AG08396 (cell line): ENCODE data around the gene DUS1L.

Experiments
- DNase-seq: peaks from one replicate; pipeline ENCODE4 v3.0.0; 2012; ENCODE audit warnings: low spot score, mixed read lengths

DUS1L gene

DNA sequence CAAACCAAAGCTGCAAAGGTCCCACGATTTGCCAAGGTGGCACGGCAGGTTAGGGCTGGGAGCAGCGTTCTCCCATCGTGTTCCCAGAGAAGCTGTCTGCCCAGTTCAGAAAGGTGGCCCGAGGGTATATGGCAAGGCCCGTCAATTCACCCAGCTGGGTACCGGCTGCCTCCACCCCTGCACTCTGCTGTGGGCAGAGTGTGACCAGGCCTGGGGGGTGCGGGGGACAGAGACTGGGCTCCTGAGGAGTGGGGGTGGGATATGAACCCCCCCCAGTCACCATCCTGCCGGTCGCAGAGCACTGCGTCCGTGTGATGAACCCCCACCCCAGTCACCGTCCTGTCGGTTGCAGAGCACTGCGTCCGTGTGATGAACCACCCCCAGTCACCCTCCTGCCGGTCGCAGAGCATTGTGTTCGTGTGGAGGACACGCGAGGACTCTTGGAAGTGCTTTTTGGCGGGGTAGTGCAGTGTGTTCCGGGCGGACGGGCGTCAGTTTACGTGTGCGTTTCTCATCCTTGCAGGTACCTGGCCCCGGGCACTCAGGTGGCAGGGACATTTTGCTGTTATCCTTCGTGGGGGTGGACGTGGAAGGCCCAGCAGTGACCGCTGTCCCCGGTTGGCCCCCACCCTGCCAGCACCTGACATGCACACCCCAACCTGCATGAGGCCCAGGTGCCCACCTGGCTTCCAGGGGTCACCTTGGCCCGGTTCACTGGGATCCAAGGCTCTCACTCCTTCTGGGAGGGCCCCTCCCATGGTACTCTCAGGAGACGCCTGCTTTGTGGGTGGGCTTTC is 35.1 kb upstream of the DUS1L start:
- no peak for DNase-seq

DNA sequence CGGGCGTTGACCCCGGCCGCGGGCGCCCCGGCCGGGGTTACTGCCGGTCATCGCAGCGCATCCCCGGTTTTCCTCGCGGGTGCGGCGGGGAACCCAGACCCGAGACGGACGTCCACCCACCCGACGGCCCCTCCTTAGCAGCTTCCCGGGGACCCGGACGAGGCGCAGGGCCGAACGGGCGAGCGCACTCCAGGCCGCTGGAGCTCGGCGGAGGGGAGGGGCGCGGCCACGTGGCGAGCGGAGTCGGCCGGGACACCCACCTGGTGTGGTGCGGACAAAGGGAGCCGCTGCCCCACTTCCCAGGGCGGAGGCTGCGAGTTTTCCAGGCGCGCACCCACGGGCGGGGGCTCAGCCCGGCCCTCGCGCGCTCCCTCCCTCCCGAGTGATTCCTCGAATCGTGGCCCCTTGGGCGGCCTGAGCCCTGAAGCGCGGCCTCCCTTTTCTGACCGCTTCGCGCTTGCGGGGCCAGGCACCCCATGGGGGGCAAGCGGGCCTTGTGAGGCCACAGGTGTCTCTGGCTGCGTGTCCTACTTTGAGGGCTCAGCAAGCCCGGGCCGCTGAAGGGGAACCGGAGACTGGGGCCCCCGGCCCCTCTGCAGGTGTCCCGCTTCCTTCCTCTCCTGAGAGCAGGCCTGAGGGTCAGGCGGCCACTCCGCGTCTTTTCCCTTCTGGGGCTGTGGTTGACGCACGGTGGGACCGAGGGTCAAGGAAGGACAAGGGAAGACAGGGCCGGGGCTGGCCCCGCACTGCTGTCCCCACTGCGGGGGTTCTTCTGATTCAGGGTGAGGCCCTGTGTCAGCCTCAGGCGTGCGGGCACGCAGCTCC is 33.5 kb upstream of the DUS1L start:
- DNase-seq: no peak

DNA sequence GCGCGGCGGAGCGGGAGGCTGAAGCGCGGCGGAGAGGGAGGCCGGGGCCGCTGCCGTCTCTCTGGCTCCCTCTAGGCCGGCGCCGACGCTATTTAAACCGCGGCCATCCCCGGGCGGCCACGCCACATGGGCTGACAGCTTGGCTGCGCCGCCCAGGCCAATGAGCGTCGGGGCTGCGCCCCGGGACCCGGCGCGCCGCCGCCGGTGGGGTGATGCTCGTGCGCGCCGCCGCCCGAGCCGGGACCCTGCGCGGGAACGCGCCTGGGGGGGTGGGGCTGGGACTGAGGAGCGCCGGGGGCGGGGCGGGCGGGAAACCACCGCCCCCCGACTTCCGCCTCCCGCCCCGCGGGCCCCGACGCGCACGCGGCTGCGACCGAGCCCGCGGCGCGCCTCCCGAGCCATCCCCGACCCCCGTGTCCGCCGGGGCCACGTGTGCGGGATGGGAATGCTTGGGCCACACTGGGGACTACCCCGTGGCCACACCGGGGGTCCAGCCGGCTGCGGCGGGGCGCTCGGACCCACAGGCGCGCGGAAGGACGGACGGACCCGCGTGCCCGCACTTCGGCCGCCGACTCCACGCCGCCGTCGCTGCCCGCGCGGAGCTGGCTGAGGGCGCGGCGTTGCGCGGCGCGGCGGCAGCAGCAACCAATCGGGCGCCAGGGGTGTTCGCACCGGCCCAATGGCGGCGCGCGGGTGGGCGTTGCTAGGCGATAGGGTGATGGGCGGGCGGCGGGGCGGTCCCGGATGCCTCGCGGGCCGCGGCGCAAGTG is 32.8 kb upstream of the DUS1L start, which contains the start of gene FASN:
Gene FASN (minus strand): TSS at position 68 of the 770 bp plus-strand sequence. CDS start 1,791 bp downstream, outside the sequence.
- peak; percentile 100 for DNase-seq

DNA sequence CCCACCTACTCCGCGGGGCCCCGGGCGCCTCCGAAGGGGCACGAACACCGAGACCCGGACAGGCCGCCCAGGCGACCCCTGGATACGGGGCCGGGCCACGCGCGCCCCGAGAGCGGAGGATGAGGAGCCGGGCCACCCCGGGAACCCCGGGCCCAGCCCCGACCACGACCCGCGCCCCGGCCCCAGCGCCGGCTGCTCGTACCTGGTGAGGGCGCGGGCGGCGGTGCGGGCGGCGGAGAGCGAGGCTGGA is 32.2 kb upstream of the DUS1L start:
- DNase-seq: no peak

DNA sequence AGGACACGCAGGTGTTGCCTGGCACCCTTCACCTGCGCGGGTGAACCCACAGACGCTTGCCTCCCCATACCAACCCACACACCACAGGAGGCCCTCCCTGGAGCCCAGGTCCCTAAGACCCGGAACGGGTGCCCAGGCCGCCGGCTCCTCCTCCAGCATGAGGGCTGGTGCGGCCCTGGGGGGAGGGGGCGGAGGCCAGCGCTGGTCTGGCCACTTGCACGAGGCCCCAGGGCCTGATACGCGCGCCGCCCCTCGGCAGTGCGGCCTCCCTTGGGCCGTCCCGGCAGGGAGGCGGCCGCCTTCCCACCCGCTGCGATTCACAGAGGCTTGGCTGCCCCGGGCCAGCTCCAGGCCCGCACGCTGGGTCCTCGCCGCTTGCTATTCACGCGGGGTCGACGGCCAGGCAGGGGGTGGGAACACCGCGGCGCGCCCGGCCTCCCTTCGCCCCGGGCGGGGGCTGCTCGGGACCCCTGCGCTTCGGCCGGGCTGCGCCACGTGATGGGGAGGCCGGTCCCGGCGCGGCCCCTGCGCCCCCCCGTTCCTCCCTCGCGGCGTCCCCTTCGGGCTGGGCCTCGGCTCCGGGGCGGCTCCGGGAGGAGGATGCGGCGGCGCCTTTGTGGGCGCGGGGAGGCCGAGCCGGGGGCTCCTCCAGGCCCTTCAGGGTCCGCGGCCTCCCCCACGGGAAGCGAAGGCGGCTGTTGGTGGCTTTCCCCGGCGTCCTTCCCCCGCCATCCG is 31.7 kb upstream of the DUS1L start:
- DNase-seq: peak; percentile 88

DNA sequence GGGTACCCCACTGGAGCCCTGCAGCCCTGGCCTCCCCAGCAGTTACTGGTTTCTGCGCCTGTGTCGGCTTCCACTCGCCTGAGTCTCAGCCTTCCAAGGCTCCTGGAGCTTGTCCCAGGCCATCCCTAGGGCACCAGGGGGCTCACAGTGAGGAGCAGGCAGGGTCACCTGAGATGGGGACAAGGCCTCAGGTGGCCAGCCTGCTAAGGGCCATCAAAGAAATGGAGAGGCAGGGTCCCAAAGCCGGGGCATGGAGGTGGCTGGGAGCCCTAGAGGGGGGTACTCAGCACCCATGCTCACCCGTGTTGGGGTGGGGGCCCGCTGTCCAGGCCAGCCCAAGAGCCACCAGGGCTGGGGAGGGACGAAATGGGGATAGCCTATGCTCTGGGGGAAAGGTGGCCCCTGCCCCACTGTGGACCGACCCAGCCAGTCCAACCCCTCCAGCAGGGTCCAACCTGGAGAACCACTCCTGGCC is 31.1 kb upstream of the DUS1L start:
- no peak for DNase-seq

DNA sequence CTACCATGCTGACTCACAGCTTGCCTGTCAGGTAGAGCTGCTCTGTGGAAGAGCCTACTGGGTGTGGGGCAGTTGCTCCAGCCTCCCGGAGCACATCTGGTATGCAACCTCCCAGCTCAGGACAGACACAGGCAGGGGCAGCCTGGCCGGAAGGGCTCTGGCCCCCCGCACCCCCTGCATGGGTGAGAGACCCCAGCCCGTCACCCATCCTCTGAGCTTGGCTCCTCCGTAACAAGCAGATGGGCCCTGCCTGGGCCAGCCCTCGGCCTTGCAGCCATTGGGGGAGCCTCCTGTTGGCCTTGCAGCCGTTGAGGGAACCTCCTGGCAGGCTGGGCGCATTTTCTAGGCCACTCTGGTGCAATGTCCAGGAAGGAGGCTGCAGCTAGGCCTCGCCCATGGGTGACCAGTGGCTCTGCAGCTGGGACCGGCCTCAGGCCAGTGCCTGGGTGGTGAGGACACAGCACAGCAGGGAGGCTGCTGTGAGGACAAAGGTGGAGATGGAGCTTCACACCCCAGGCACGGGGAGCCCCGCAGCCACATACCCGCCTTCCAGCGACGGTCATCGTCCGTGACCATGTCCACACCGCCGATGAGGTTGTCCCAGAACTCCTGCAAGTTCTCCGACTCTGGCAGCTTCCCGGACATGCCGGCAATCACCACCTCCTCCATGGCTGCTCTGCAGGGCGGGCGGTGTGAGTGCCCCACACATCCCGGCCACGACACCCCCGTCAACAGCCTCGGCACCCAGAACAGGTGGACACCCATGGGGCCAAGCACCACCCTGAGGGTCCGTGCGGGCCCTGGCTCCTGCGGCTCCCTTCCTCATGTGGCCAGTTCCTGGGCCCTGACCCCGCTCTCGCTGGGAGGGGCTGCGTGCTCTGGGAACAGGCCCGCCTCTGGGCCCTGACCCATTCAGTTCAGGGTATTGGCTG is 30.4 kb upstream of the DUS1L start:
- no peak for DNase-seq

DNA sequence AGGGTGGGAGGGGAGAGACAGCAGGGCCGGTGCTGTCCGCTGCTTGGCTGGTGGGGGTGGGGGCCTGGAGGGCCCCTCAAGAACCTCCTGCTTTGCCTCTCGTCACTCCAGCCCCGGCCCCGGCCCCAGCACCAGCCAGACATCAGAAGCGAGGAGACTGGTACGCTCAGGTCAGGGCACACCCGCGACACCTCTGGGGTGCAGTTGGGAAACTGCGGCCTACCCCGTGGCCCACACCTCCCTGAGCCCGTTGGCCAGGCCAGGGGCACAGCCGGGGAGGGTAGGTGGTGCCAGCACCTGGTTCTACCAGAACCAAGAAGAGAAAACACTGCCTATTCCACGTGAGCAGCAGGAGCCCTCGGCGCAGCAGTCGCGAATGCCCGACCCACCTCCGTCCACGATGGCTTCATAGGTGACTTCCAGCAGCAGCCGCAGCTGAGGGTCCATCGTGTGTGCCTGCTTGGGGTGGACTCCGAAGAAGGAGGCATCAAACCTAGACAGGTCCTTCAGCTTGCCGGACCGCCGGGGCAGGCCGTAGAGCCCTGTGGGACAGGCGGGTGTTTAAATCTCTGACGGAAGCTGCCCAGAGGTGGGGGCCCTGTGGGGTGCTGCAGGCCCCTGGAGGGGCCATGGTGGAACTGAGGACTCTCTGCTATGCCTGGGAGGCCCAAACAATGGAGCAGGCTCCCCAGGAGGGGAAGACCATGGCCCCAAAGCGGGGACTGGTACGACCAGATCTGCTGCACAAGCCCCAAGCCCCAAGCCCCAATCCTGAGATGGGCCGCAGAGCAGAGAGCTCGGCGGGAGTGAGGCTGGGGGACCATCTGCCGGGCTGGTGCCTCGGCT is 29.6 kb upstream of the DUS1L start:
- DNase-seq: no peak

DNA sequence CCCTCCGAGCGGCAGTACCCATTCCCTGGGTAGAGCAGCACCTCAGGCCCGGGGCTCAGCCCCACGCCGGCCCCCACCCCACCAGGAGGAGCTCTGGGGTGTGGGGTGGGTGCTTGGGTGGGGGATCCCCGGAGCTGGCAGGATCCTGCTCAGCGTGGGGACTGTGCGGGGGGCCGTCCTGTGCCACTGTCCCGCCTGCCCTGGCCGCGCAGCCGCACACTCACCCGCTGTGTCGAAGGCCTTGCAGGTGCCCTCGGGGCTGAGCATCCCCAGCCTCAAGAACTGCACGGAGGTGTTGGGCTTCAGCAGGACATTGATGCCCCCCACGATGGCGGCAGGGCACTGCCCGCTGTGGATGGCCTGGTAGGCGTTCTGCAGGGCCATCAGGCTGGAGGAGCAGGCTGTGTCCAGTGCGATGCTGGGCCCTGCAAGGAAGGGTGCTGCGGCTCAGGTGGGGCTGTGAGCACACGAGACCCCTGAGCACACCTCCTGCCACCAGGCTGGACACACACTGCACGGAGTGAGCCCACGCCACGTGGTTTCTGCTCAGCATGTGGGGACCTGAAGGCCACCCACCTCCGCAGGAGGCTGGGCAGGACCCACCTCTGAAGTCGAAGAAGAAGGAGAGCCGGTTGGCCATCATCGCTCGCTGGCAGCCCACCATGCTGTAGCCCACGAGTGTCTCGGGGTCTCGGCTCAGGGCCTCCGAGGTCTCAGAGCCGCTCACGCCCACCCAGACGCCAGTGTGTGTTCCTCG is 27.6 kb upstream of the DUS1L start:
- DNase-seq: no peak

DNA sequence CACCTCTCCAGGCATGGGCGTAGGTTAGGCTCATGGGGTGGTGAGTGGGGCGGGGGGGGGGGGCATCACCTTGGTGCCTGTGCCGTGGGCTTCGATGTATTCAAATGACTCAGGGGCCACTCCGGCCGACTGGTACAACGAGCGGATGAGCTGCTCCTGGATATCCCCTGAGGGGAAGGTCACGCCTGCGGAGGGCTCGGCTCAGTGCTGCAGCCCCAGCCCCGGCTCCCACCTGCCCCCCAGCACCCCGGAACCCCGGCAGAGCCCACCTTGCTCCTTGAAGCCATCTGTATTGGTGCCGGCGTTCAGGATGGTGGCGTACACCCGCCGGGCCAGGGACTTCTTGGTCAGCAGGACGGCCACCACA is 27.0 kb upstream of the DUS1L start:
- no peak for DNase-seq

DNA sequence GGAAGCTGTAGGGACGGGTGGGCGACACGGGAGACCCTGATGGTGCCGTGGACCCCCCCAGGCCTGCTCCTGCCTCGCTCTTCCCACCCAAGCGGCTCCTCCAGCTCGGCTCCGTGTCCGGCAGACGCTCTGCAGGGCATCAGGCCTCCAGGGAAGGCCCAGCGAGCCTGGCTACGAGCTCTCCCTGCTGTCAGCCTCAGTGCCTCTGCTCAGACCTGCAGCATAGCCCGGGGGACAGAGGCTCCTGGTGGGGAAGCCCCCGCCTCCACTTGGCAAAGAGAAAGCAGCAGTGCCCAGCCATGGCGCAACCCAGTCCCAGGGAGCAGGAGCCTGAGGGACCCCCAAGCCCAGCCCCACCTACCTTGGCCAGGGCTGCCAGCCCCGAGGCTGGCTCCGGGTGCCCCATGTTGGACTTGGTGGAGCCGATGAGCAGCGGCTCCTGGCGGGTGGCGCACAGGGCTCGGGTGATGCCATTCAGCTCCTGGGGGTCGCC is 26.5 kb upstream of the DUS1L start:
- no peak for DNase-seq

DNA sequence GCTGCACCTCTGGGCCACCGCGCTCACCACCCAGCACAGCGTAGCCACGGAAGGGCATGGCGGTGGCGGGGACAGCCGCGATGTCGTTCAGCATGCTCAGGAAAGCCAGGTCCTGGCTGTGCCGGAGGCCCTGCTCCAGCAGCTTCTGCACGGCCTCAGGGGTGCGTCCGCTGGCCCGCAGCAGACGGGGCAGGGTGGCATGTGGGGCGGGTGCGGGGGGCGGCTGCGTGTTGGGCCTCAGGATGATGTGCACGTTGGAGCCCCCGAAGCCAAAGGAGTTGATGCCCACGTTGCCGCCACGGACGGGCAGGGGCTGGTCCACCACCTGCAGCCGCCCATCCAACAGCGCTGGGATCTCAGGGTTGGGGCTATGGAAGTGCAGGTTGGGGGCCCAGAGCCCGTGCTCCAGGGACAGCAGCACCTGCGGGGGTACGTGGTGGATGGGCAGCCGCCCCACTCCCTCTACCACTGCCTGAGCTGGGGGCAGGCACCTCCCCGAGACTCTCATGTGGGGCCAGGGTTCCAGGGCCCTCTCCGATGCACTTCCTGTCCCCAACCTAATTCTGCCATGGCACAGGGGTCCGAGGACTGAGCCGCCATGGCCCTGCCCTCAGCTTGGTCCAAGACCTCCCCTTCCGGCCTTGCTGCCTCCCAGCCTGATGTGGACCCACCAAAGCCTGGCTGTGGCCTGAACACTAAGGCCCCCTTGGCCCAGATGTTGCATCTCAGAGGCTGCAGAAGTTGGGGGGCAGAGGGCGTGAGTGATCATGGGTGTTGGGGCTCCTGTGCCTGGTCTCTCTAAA is 25.9 kb upstream of the DUS1L start:
- no peak for DNase-seq

DNA sequence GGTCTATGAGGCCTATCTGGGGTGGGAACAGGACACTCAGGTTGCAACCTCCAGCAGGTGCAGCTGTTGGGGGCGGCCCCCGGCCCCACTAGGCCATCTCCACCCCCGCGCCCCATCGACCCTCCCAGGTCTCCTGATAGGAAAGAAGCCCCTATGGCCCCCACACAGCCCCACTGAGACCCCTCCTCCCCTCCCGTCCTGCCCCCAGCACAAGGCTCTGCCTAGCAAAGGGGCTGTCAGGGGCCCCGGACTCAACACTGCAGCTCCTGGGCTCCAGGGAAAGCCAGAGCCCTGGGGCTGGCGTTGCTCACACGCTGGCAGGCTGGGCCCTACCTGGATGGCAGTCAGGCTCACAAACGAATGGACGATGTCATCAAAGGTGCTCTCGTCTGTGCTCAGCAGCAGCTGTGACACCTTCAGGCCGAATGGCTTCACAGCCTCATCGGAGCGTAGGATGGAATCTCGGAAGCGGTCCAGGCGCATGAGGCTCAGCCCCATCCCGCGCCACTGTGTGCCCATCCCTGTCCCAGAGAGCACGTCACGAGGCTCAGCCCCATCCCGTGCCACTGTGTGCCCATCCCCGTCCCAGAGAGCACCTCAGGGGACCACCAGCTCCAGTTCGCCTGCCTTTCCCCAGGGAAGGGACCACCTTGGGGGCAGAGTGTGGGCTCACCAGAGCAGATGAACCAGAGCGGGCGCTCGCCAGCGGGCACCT is 25.1 kb upstream of the DUS1L start:
- no peak for DNase-seq

DNA sequence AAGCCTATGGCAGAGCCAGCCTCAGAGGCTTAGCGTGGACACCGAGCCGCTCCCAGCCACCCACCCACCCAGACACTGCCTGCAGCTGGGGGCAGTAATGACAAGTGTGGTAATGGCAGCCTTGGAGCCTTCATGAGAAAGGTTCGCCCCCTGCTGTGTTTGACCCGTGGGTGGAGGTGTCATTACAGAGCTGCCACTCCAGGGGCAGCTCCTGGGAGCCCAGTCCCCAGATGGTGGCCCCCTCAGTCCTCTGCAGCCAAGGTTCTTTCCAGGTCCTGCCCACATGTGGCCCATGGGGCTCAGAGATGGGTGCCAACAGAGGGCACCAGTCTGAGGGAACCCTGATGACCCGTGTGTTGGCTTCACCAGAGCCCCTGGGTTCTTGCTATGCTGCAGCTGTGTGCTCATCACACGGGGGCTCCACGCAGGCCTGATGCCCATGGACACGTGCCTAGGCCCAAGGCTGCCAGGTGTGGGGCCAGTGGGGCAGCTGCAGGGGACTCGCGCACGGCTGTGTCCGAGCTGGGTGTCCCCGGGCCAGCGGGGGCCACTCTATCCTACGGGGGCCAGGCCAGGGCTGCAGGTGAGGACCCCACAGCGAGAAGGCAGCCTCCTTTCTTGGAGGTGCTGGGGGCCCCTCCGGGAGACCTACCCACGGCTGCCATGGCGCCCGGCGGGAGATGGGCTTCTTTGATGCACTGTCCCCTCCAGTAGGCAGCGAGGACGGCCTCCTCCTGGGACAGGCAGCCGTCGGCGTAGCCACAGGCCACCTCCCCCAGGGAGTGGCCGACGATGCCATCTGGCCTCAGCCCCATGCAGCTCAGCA is 24.3 kb upstream of the DUS1L start:
- no peak for DNase-seq

DNA sequence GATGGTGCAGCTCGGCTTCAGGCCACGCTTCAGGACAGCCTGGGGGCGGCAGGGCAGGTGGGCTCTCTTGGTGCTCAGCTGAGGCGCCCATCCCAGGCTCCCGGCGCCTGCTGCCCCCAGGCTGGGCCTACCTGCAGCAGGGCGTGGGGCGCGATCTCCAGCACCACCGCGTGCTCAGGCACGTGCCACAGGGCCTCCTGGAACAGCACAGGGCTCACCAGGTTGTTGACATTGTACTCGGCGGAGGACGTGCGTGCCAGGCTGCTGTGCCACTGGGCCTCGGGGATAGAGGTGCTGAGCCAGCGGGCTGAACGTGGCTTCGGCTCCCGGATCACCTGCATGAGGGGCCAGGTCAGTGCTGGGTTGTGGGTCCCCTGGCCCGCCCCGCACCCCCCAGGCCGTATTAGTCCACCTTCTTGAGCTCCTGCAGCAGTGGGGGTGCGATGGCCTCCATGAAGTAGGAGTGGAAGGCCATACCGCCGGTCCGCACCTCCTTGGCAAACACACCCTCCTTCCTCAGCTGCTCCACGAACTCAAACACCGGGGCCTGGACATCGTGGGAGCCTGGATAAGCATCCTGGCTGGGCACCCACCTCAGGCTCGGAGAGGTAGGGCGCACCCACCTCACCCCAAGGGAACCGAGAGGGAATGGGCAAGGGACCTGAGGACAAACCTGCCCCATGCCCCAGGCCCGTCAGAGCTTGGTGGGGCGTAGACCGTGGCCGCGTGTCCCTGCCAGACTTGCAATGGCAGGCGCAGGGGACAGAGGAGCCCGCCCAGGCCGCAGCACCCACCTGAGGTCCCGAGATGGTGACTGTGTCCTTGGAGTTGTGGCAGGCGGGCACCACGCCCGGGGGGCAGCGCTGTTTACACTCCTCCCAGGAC is 23.5 kb upstream of the DUS1L start:
- DNase-seq: no peak
